Keratinocyte (primary cell): ENCODE measurements around the gene CTIF. TPM values are rescaled to one million over a fixed set of nuclear protein-coding genes. Genes with fewer than 3 reads are reported as not detected.

Source experiments
- DNase-seq: peaks from one replicate; pipeline ENCODE4 v3.0.0-alpha.2; 2011; ENCODE audit warnings: low read depth, missing footprints, low spot score
- FAIRE-seq: peaks from 2 replicates; lab custom pipeline; 2011; peaks lifted over from hg19 to GRCh38; lab: Jason Lieb, UNC
- H2AFZ ChIP-seq: 2 replicates; pipeline ENCODE4 v1.6.0; 2012; ENCODE audit warnings: low read length, control low read depth, inconsistent platforms; ENCODE audit not compliant: control insufficient read depth
- H3K27ac ChIP-seq: 2 replicates; pipeline ENCODE4 v1.5.1; 2011; ENCODE audit warnings: low read length; ENCODE audit not compliant: control insufficient read depth, insufficient read depth
- H3K27me3 ChIP-seq: 3 replicates; pipeline ENCODE4 v1.6.0; 2011; ENCODE audit warnings: low read length; ENCODE audit not compliant: control insufficient read depth, insufficient read depth; ENCODE audit errors: extremely low read depth
- H3K36me3 ChIP-seq, 2 experiments: 2 replicates in 1 of 2; 3 replicates in 1 of 2; pipeline ENCODE4 v1.5.1; 2011; ENCODE audit warnings: low read length in 2 of 2, mild to moderate bottlenecking in 1 of 2; ENCODE audit not compliant: control insufficient read depth in 2 of 2, insufficient read depth in 2 of 2; ENCODE audit errors: extremely low read depth in 1 of 2
- H3K4me1 ChIP-seq: 3 replicates; pipeline ENCODE4 v1.5.1; 2011; ENCODE audit warnings: low read length; ENCODE audit not compliant: control insufficient read depth, insufficient read depth; ENCODE audit errors: extremely low read depth
- H3K4me2 ChIP-seq: 3 replicates; pipeline ENCODE4 v1.6.0; 2011; ENCODE audit warnings: low read depth, low read length; ENCODE audit not compliant: control insufficient read depth, insufficient read depth; ENCODE audit errors: extremely low read depth
- H3K4me3 ChIP-seq, 3 experiments: fragments of 200-600 bp in 1 of 3; sonication (generic) in 1 of 3; 2 replicates in 2 of 3; 3 replicates in 1 of 3; pipeline ENCODE4 v1.5.1; 2011 to 2016; ENCODE audit warnings: low read length in 3 of 3, mild to moderate bottlenecking in 3 of 3, control low read depth in 2 of 3, inconsistent platforms in 1 of 3, low read depth in 1 of 3, mixed read lengths in 1 of 3, mixed run types in 1 of 3, moderate library complexity in 1 of 3; ENCODE audit not compliant: control insufficient read depth in 2 of 3, insufficient read depth in 2 of 3; ENCODE audit errors: extremely low read depth in 1 of 3
- H3K79me2 ChIP-seq: 2 replicates; pipeline ENCODE4 v1.6.0; 2012; ENCODE audit warnings: low read length; ENCODE audit not compliant: control insufficient read depth, insufficient read depth
- H3K9ac ChIP-seq: 3 replicates; pipeline ENCODE4 v1.6.0; 2011; ENCODE audit warnings: low read length; ENCODE audit not compliant: control insufficient read depth, insufficient read depth; ENCODE audit errors: extremely low read depth
- H3K9me1 ChIP-seq: 3 replicates; pipeline ENCODE4 v1.6.0; 2011; ENCODE audit warnings: low read length; ENCODE audit not compliant: control insufficient read depth, insufficient read depth; ENCODE audit errors: extremely low read depth
- H3K9me3 ChIP-seq: 2 replicates; pipeline ENCODE4 v1.5.1; 2012; ENCODE audit warnings: low read depth, low read length; ENCODE audit not compliant: control insufficient read depth
- H4K20me1 ChIP-seq: 3 replicates; pipeline ENCODE4 v1.6.0; 2011; ENCODE audit warnings: low read length; ENCODE audit not compliant: control insufficient read depth, insufficient read depth; ENCODE audit errors: extremely low read depth
- CTCF ChIP-seq, 3 experiments: IDR thresholded peaks in 1 of 3; conservative IDR thresholded peaks in 1 of 3; optimal IDR thresholded peaks in 1 of 3; 2 replicates in 2 of 3; 3 replicates in 1 of 3; pipeline versions ENCODE3 to v1.5.1; 2011; ENCODE audit warnings: low read length in 3 of 3, mild to moderate bottlenecking in 3 of 3, moderate library complexity in 2 of 3, control low read depth in 1 of 3, inconsistent platforms in 1 of 3; ENCODE audit not compliant: insufficient read depth in 2 of 3; ENCODE audit errors: extremely low read depth in 1 of 3
- EZH2 ChIP-seq: IDR thresholded peaks from one replicate; pipeline ENCODE4 v1.6.1; 2012; ENCODE audit warnings: inconsistent platforms, mild to moderate bottlenecking, low read length, moderate library complexity
- dilution Hi-C: fragments of 300-500 bp; cut with MboI; formaldehyde crosslinking; loops from one replicate; pipeline ENCODE4 v1.7.0; 2020; ENCODE audit warnings: low sequenced_read_pairs; ENCODE audit not compliant: extremely low pct_ligation_motif_present
- polyA plus RNA-seq, 5 experiments: library from polyadenylated mRNA; depleted of rRNA in 3 of 5; stranded (reverse) in 3 of 5; stranded (forward) in 1 of 5; unstranded in 1 of 5; fragments of >200 nt; gene quantifications; 1 replicate in 1 of 5; 2 replicates in 3 of 5; 3 replicates in 1 of 5; pipeline versions ENCODE4 v1.2.1 to v1.2.3, GENCODE V29; 2011 to 2012; ENCODE audit warnings: missing spikeins in 2 of 5, low read depth in 1 of 5, low replicate concordance in 1 of 5

The CTIF gene
- polyA plus RNA-seq, 1 donor (not counting 4 experiments of a cell fraction or from before 2014, with no cell fraction given): 15.0 TPM

- no peak overlapping the region for H3K4me3 ChIP-seq
- no peak for DNase-seq
- H2AFZ ChIP-seq: no peak overlapping the region
- H3K27me3 ChIP-seq: no peaks in the 10 kb centered on the region
- TF ChIP-seq EZH2 (no peak), CTCF (optimal IDR thresholded peaks at IDR 0.05 in 1 of 3, IDR thresholded peaks at IDR 0.05 in 1 of 3, conservative IDR thresholded peaks at IDR 0.05 in 1 of 3; ENCODE audit: extremely low read depth in 1 of 3, insufficient read depth in 2 of 3, low read length in 3 of 3) (no peak)
- H3K79me2 ChIP-seq: peaks cover 8% of the 10 kb centered on the region
- H3K9me3 ChIP-seq: no peaks in the 10 kb centered on the region
- no peaks in the 10 kb centered on the region for H4K20me1 ChIP-seq
- no peak overlapping the region for H3K27ac ChIP-seq
- dilution Hi-C loops: no loop called here
- H3K36me3 ChIP-seq: peaks cover 18 to 21% of the 10 kb centered on the region in 2 experiments
- peaks cover 3% of the 10 kb centered on the region for H3K9me1 ChIP-seq
- peaks cover 11% of the 10 kb centered on the region for H3K4me1 ChIP-seq
- no peak for FAIRE-seq
- H3K9ac ChIP-seq: no peak overlapping the region
- no peak overlapping the region for H3K4me2 ChIP-seq
Observed at GRCh38 chr18:48636436-48636835, 97.6 kb downstream of the CTIF start.

- Histone ChIP-seq H3K9ac (no peak overlapping the region), H3K9me1 (peaks cover 3% of the 10 kb centered on the region), H3K79me2 (peaks cover 5% of the 10 kb centered on the region), H3K4me2 (no peak overlapping the region), H3K4me1 (peaks cover 11% of the 10 kb centered on the region), H3K4me3 (no peak overlapping the region), H2AFZ (no peak overlapping the region), H3K27me3 (no peaks in the 10 kb centered on the region), H4K20me1 (no peaks in the 10 kb centered on the region), H3K27ac (no peak overlapping the region), H3K36me3 (peaks cover 13 to 15% of the 10 kb centered on the region in 2 experiments), H3K9me3 (no peaks in the 10 kb centered on the region)
- FAIRE-seq (no peak), DNase-seq (no peak)
- TF ChIP-seq EZH2: no peak
- no peak for TF ChIP-seq CTCF (optimal IDR thresholded peaks at IDR 0.05 in 1 of 3, IDR thresholded peaks at IDR 0.05 in 1 of 3, conservative IDR thresholded peaks at IDR 0.05 in 1 of 3; ENCODE audit: extremely low read depth in 1 of 3, insufficient read depth in 2 of 3, low read length in 3 of 3)
- dilution Hi-C loops: no loop called here
Observed at GRCh38 chr18:48637081-48637990, 98.5 kb downstream of the CTIF start.
